Heart left ventricle (tissue), 16 donors: ENCODE results near the gene GPR15LG. TPM values are rescaled to one million over a fixed set of nuclear protein-coding genes. Genes with fewer than 3 reads are reported as not detected.

Experiments used
- ATAC-seq, 4 donors: fragments of 200-7000 bp; cut with Tn5 transposase; one replicate each; pipeline ENCODE4 v1.9.1; 2020 to 2022; ENCODE audit warnings: moderate library complexity in 4 of 4, mild to moderate bottlenecking in 3 of 4, moderate number of reproducible peaks in 1 of 4
- DNase-seq, 5 donors: peaks; one replicate each; pipeline ENCODE4 v3.0.0-alpha.2; 2020
- H3K27ac ChIP-seq, 12 donors: fragments of 200-600 bp; sonication (generic) in 4 of 12; one replicate each; pipeline versions ENCODE4 v1.5.0 to v1.8.0; 2016 to 2022; ENCODE audit warnings: mild to moderate bottlenecking in 2 of 12
- H3K27me3 ChIP-seq, 9 donors: fragments of 200-600 bp; sonication (generic) in 2 of 9; one replicate each; pipeline versions ENCODE4 v1.5.1 to v1.8.0; 2016 to 2022; ENCODE audit warnings: mild to moderate bottlenecking in 3 of 9
- H3K36me3 ChIP-seq, 9 donors: fragments of 200-600 bp; sonication (generic) in 2 of 9; one replicate each; pipeline versions ENCODE4 v1.5.0 to v1.8.0; 2018 to 2022; ENCODE audit warnings: mild to moderate bottlenecking in 2 of 9
- H3K4me1 ChIP-seq, 12 donors: fragments of 200-600 bp; sonication (generic) in 4 of 12; one replicate each; pipeline versions ENCODE4 v1.5.0 to v1.8.0; 2016 to 2022; ENCODE audit warnings: mild to moderate bottlenecking in 3 of 12
- H3K4me3 ChIP-seq, 12 donors: fragments of 200-600 bp; sonication (generic) in 4 of 12; one replicate each; pipeline versions ENCODE4 v1.5.0 to v1.8.0; 2017 to 2022; ENCODE audit warnings: mild to moderate bottlenecking in 9 of 12, moderate library complexity in 4 of 12
- H3K9me3 ChIP-seq, 12 donors: fragments of 200-600 bp; sonication (generic) in 4 of 12; one replicate each; pipeline versions ENCODE4 v1.5.0 to v1.8.0; 2016 to 2022; ENCODE audit warnings: mild to moderate bottlenecking in 1 of 12
- POLR2A ChIP-seq, 2 donors: fragments of 450-650 bp; IDR thresholded peaks; one replicate each; pipeline ENCODE4 v1.6.1; 2017; ENCODE audit warnings: antibody characterized with exemption in 2 of 2, mild to moderate bottlenecking in 2 of 2, moderate library complexity in 2 of 2
- WGBS, 4 donors: extraction: QIAGEN DNeasy Blood & Tissue Kit in 2 of 4; methylation state at CpG; one replicate each; pipeline versions ENCODE4 v1.1.5 to v1.1.7; 2013 to 2018; 5-methylcytosine and 5-hydroxymethylcytosine counted together
- intact Hi-C, 10 donors: fragments of 100-400 bp; cut with DNase I; formaldehyde crosslinking; loops; one replicate each; pipeline versions ENCODE4 v1.11.1 to v1.14.2; 2022
- polyA plus RNA-seq, 2 donors: library from polyadenylated mRNA; stranded (reverse); fragments of 200-250 nt; gene quantifications; one replicate each; pipeline ENCODE4 v1.2.3, GENCODE V29; 2013
- total RNA-seq, 9 donors: library from RNA; depleted of rRNA in 2 of 9; stranded (reverse); fragments of >200 nt in 2 of 9; fragmentation: NEBNext Ultra II Directional in 3 of 9; extraction: Animal tissue kit (Norgen Biotek cat#: 25700) in 3 of 9; gene quantifications; one replicate each; pipeline versions ENCODE4 v1.1.0 to v1.2.4, GENCODE V29; 2016 to 2023
- TF ChIP-seq, protein P1 (sequence below), 12 donors: fragments of 200-600 bp; sonication (generic) in 4 of 12; IDR thresholded peaks; one replicate each; pipeline versions ENCODE4 v1.5.0 to v1.8.0; 2018 to 2022; ENCODE audit warnings: antibody characterized with exemption in 12 of 12, mild to moderate bottlenecking in 5 of 12
- donor health status: ischemic (EF 13 %, LVEDD 7.1; RV severe dilation, severe dysfunction).
- donor health status: healthy with polysubstance abuse.
- donor health status: DM: no; HTN: yes; CAD: no.
- donor health status: DM: no; HTN: no; CAD: no.
- donor health status: ischemic (EF 25% LVEDD 6.9; RV normal size, moderate dysfunction).
- donor health status: ischemic (EF 25% LVEDD 5.7; RV mildly dilated, moderate dysfunction).
- donor health status: healthy.
- donor health status: DM: yes; HTN: yes; CAD: no.
- donor health status: ischemic (EF 35%, LVEDD 5.7; RV mildly dilated, moderate dysfunction).
- donor health status: nonischemic (EF 11% LVEDD 7.7; RV severe dilation, severe dysfunction).
- donor health status: DM: yes; HTN: yes; CAD: no.
- donor health status: PGD.
- donor health status: ischemic (EF 29% LVEDD 5.4; RV normal size, mild dysfunction).
- donor health status: nonischemic (EF 23%, LVEDD 6.1; RV moderate dilation, normal function).

The GPR15LG gene
- total and polyA plus RNA-seq, 11 donors = 0.11 TPM; not detected in 10

DNA sequence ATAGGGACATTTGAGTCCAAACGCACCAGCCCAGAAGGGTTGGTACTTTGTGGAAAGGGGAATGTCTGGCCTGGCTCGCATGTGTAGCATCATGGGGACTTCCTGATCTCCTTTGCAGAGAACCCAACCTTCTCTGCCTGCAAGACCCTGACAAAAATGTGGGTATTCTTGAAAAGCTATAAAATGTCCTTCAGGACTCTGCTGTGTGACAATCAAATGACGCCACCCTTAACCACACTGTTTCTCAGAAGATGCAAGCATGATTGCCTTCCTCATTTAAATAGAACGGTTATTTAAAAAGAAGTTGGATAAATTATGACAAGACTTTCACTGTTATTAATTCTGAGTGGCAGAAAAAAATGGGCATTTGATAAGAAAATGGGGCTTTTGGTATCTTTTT is 15.1 kb upstream of the GPR15LG start:
- intact Hi-C loops = no loop called here
- Histone ChIP-seq H3K4me3 (no peak overlapping the region), H3K4me1 (no peaks in the 10 kb centered on the region), H3K27ac (no peak overlapping the region), H3K36me3 (peaks cover 0 to 25% (median 20%) of the 10 kb centered on the region in 9 donors), H3K9me3 (no peaks in the 10 kb centered on the region), H3K27me3 (peaks cover 0 to 23% (median 0%) of the 10 kb centered on the region in 9 donors)
- no peak for ATAC-seq
- no peak for DNase-seq
- no peak for TF ChIP-seq POLR2A (IDR thresholded peaks at IDR 0.05)
- TF ChIP-seq, protein P1, sequence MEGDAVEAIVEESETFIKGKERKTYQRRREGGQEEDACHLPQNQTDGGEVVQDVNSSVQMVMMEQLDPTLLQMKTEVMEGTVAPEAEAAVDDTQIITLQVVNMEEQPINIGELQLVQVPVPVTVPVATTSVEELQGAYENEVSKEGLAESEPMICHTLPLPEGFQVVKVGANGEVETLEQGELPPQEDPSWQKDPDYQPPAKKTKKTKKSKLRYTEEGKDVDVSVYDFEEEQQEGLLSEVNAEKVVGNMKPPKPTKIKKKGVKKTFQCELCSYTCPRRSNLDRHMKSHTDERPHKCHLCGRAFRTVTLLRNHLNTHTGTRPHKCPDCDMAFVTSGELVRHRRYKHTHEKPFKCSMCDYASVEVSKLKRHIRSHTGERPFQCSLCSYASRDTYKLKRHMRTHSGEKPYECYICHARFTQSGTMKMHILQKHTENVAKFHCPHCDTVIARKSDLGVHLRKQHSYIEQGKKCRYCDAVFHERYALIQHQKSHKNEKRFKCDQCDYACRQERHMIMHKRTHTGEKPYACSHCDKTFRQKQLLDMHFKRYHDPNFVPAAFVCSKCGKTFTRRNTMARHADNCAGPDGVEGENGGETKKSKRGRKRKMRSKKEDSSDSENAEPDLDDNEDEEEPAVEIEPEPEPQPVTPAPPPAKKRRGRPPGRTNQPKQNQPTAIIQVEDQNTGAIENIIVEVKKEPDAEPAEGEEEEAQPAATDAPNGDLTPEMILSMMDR (IDR thresholded peaks at IDR 0.05) = no peak
- 80 to 86% (median 84%) methylated on average over 4 of the region's 4 CpGs for WGBS, 4 donors

DNA sequence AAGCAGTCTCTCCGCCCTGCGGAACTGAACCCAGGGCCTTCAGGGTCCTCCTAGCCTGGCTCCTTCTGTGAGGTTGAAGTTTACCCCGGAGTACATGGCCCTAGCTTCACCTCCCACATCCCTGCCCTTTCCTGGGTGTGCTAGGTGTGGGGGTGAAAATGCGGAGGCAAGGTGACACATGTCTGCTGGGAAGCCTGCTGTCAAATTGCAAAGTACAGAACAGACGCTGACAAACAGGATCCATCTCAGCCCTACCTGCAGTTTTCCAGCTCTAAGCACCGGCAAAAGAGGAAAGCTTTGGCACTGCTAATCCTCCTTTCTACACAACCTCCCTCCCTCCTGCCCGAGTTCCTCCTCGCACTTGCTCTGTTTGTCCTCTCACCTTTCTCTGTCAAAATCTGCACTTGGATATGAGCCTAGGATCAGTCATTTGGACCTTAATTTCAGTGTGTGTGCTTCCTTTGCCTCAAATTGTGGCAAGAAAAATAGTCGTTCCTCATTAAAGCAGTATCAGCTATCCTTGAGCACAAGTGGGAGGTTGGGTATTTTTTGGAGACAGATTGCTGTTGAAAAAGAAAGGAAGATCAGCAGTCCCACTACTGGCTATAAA is 14.4 kb upstream of the GPR15LG start:
- H3K9me3 ChIP-seq = no peaks in the 10 kb centered on the region
- H3K4me3 ChIP-seq = no peak overlapping the region
- H3K27ac ChIP-seq = no peak overlapping the region
- DNase-seq (no peak), ATAC-seq (peak in 1 of 4 donors; percentile 39)
- H3K4me1 ChIP-seq = no peaks in the 10 kb centered on the region
- intact Hi-C loops = no loop called here
- H3K36me3 ChIP-seq = peaks cover 0 to 18% (median 14%) of the 10 kb centered on the region in 9 donors
- peaks cover 0 to 28% (median 0%) of the 10 kb centered on the region in 9 donors for H3K27me3 ChIP-seq
- WGBS, 4 donors = 29 to 35% (median 33%) methylated on average over 9 of the region's 9 CpGs
- TF ChIP-seq, protein P1 (IDR thresholded peaks at IDR 0.05) = no peak
- no peak for TF ChIP-seq POLR2A (IDR thresholded peaks at IDR 0.05)

DNA sequence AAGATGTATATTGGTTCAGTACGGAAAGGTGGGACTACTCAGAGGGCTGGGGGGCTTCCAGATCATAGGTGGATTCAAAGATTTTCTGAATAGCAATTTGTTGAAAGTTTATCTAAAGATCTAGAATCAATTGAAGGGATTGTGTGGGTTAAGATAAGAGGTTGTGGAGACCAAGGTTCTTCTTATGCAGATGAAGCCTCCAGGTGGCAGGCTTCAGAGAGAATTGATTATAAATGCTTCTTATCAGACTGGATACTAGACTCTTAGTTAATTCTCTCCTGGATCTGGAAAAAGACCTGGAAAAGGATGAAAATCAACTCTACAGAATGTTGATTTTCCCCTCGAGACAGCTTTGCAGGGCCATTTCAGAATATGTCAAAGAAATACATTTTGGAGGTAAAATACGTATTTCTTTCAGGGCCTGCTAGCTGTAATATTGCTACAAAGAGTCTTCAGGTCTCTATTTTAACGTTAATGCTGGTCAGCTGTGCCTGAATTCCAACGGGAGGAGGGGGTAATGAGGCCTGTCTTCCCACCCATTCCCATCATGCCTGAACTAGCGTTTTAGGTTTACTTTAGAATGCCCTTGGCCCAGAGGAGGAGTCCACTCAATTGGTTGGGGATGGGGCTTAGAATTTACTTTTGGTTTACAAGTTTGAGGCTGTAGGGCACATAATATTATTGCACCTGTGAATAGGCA is 12.8 kb upstream of the GPR15LG start:
- WGBS, 4 donors = 48 to 54% (median 49%) methylated on average over 6 of the region's 6 CpGs

DNA sequence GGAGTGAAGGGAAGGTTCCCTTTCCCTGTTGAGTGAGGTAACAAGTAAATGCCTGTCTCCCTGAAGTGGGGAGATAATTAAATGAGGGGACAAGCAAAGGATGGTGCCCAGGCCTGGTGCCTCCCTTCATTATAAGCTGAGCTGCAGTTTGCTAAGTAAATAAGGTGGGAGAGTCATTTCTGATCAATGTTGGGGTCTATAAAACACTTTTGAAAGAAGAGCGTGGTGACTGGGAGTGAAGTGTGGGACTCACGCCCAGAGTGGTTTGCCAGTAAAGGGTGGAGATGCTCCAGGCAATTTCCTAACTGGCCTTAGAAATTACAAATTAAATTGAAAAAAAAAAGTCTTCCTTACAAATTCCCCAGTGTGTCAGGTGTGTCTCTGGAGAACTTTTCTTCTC is 9.6 kb upstream of the GPR15LG start:
- TF ChIP-seq, protein P1 (IDR thresholded peaks at IDR 0.05) = no peak
- no peak for TF ChIP-seq POLR2A (IDR thresholded peaks at IDR 0.05)
- no peaks in the 10 kb centered on the region for H3K9me3 ChIP-seq
- no peaks in the 10 kb centered on the region for H3K4me1 ChIP-seq
- 64 to 67% (median 65%) methylated on average over 2 of the region's 2 CpGs for WGBS, 4 donors
- no peak overlapping the region for H3K27ac ChIP-seq
- H3K4me3 ChIP-seq = no peak overlapping the region
- ATAC-seq = no peak
- peaks cover 0 to 37% (median 6%) of the 10 kb centered on the region in 9 donors for H3K27me3 ChIP-seq
- DNase-seq = no peak
- intact Hi-C loops = no loop called here
- no peaks in the 10 kb centered on the region for H3K36me3 ChIP-seq

More for the DNA sequence above, 12.8 kb upstream of the GPR15LG start:
- Histone ChIP-seq H3K4me1 (no peaks in the 10 kb centered on the region), H3K9me3 (no peaks in the 10 kb centered on the region), H3K4me3 (no peak overlapping the region), H3K27me3 (peaks cover 0 to 37% (median 6%) of the 10 kb centered on the region in 9 donors), H3K27ac (no peak overlapping the region), H3K36me3 (peaks cover 0 to 2% (median 0%) of the 10 kb centered on the region in 9 donors)
- DNase-seq (no peak), ATAC-seq (no peak)
- TF ChIP-seq, protein P1 (IDR thresholded peaks at IDR 0.05) = no peak
- TF ChIP-seq POLR2A (IDR thresholded peaks at IDR 0.05) = no peak
- intact Hi-C loops = no loop called here
